K562 (cell line): ENCODE measurements around the gene TREH. TPM values are rescaled to one million over a fixed set of nuclear protein-coding genes. Genes with fewer than 3 reads are reported as not detected.
A peak's percentile ranks its signal among the peaks of the same experiment; 100 is the strongest.

Experiments
- AFF1 ChIP-seq, 2 experiments: fragments of 450-650 bp; IDR thresholded peaks; 2 replicates each; pipeline ENCODE4 v1.6.1; 2018; ENCODE audit warnings: mild to moderate bottlenecking in 2 of 2, low read depth in 1 of 2; ENCODE audit not compliant: partially characterized antibody in 2 of 2
- ELF4 ChIP-seq: fragments of 450-650 bp; formaldehyde crosslinking; IDR thresholded peaks from 2 replicates; pipeline ENCODE4 v1.4.0; 2022; ENCODE audit warnings: missing genetic modification characterization
- FIP1L1 ChIP-seq: fragments of 200-400 bp; formaldehyde crosslinking; IDR thresholded peaks from 2 replicates; pipeline ENCODE4 v1.6.1; 2018; ENCODE audit warnings: mild to moderate bottlenecking, low read depth, low read length; ENCODE audit not compliant: poor library complexity, severe bottlenecking
- GATA2 ChIP-seq: sonication (generic); formaldehyde crosslinking; IDR thresholded peaks from 2 replicates; pipeline ENCODE4 v1.4.0; 2020; ENCODE audit warnings: mild to moderate bottlenecking, missing genetic modification reagents
- HDAC2 ChIP-seq: fragments of 450-650 bp; IDR thresholded peaks from 2 replicates; pipeline ENCODE4 v1.6.1; 2016; ENCODE audit warnings: mild to moderate bottlenecking
- HLTF ChIP-seq: fragments of 450-650 bp; IDR thresholded peaks from 2 replicates; pipeline ENCODE4 v1.6.1; 2016
- NONO ChIP-seq, 2 experiments: fragments of 200-400 bp in 1 of 2; fragments of 450-650 bp in 1 of 2; formaldehyde crosslinking in 1 of 2; IDR thresholded peaks; 2 replicates each; pipeline ENCODE4 v1.6.1; 2017; ENCODE audit warnings: low read depth in 2 of 2, mild to moderate bottlenecking in 2 of 2, moderate library complexity in 2 of 2, low read length in 1 of 2
- SIN3A ChIP-seq, 2 experiments: fragments of 150-350 bp in 1 of 2; IDR thresholded peaks; 2 replicates each; pipeline ENCODE4 v1.6.1; 2011 to 2016; ENCODE audit warnings: borderline replicate concordance in 2 of 2, low read depth in 2 of 2, low read length in 2 of 2, mild to moderate bottlenecking in 2 of 2, moderate library complexity in 2 of 2; ENCODE audit not compliant: control insufficient read depth in 1 of 2
- SMARCA5 ChIP-seq: fragments of 450-650 bp; IDR thresholded peaks from 2 replicates; pipeline ENCODE4 v1.6.1; 2016
- TFE3 ChIP-seq: fragments of 450-650 bp; formaldehyde crosslinking; IDR thresholded peaks from 2 replicates; pipeline ENCODE4 v1.4.0; 2020; ENCODE audit warnings: mild to moderate bottlenecking, mixed read lengths
- ZNF121 ChIP-seq: sonication (generic); formaldehyde crosslinking; conservative IDR thresholded peaks from 2 replicates; pipeline ENCODE4 v1.8.0; 2022; ENCODE audit warnings: missing genetic modification reagents
- ZNF140 ChIP-seq: fragments of 250-450 bp; sonication (Bioruptor Pico); IDR thresholded peaks from 2 replicates; pipeline ENCODE4 v1.8.0; 2021; ENCODE audit warnings: moderate library complexity, mild to moderate bottlenecking, inconsistent platforms
- ZNF76 ChIP-seq: fragments of 250-450 bp; sonication (Bioruptor Pico); IDR thresholded peaks from 2 replicates; pipeline ENCODE4 v1.4.0; 2020; ENCODE audit warnings: mild to moderate bottlenecking, moderate library complexity, borderline replicate concordance
- polyA plus RNA-seq, 8 experiments: library from polyadenylated mRNA; depleted of rRNA in 4 of 8; stranded (reverse) in 5 of 8; unstranded in 3 of 8; fragments of >200 nt; fragmentation: Nextera tagmentation in 2 of 8; fragmentation: Illumina TruSeq in 1 of 8; extraction: Ambion mirVana in 2 of 8; extraction: Trizol in 1 of 8; gene quantifications; 2 replicates each; pipeline versions ENCODE4 v1.2.1 to v1.2.3, GENCODE V29; 2011 to 2014; ENCODE audit warnings: inconsistent platforms in 1 of 8, missing spikeins in 1 of 8
- total RNA-seq, 7 experiments: library from RNA; depleted of rRNA in 6 of 7; stranded (reverse); fragments of >200 nt in 6 of 7; fragmentation: Illumina TruSeq in 2 of 7; extraction: Trizol in 2 of 7; gene quantifications; 2 replicates each; pipeline versions ENCODE4 v1.2.1 to v1.2.3, GENCODE V29; 2011 to 2021; ENCODE audit warnings: low replicate concordance in 1 of 7
- TF ChIP-seq, protein P1 (sequence below), 2 experiments: fragments of 200-800 bp in 1 of 2; sonication (Bioruptor generic) in 1 of 2; sonication (generic) in 1 of 2; formaldehyde crosslinking in 1 of 2; IDR thresholded peaks in 1 of 2; conservative IDR thresholded peaks in 1 of 2; 2 replicates each; pipeline versions ENCODE4 v1.5.0 to v1.6.1; 2016 to 2020; ENCODE audit warnings: missing compliant biosample characterization in 1 of 2, missing genetic modification characterization in 1 of 2, missing genetic modification reagents in 1 of 2
- TF ChIP-seq, protein P2 (sequence below): sonication (generic); formaldehyde crosslinking; IDR thresholded peaks from 2 replicates; pipeline ENCODE4 v1.8.0; 2022; ENCODE audit warnings: mild to moderate bottlenecking, missing genetic modification reagents

The TREH gene
- total and polyA plus RNA-seq, 9 of the 15 experiments (the other 6 are each of a cell fraction or from before 2014, with no cell fraction given): 0.09 to 0.20 (median 0.11) TPM; not detected in 6

DNA sequence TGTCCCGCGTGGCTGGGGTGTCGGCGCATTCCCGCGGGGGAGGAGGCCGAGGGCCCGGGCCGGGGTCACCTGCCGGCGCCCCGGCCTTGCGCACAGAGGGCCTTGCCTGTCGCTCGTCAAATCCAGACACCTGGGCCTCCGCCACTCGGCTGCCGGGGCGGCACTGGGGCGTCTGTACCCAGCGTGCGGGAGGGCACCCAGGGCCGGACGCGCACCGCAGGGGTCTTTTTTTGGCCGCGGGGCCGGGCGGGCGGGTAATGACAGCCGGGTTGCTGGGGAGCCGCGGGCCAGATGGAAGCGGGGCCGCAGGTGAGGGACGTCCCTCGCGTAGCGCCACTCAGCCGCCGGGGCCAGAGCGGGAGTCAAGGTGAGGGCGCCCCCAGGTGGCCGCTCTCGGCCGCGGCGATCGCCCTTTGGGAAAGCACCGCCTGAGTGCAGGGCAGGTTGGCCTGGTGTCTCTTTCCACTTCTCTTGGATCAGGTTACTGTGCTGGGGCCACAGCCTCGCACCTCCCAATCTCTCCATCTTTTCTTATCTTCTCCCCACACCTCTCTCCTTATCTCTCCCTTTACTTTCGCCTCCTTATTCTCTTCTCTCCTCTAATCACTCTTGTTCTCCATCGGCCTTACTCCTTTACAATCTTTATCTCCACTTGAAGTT lies 68.5 kb downstream of the TREH start (continued):
- TF ChIP-seq, protein P1, sequence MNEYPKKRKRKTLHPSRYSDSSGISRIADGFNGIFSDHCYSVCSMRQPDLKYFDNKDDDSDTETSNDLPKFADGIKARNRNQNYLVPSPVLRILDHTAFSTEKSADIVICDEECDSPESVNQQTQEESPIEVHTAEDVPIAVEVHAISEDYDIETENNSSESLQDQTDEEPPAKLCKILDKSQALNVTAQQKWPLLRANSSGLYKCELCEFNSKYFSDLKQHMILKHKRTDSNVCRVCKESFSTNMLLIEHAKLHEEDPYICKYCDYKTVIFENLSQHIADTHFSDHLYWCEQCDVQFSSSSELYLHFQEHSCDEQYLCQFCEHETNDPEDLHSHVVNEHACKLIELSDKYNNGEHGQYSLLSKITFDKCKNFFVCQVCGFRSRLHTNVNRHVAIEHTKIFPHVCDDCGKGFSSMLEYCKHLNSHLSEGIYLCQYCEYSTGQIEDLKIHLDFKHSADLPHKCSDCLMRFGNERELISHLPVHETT (CRISPR knock-in tag; conservative IDR thresholded peaks at IDR 0.05 in 1 of 2, IDR thresholded peaks at IDR 0.05 in 1 of 2): no peak
- TF ChIP-seq HDAC2 (peak; percentile 80), NONO (IDR thresholded peaks at IDR 0.05; ENCODE audit: low read depth in 2 of 2, low read length in 1 of 2) (no peak), SIN3A (IDR thresholded peaks at IDR 0.05; ENCODE audit: borderline replicate concordance in 2 of 2, control insufficient read depth in 1 of 2, low read depth in 2 of 2, low read length in 2 of 2) (no peak; a peak in 1 of 4 replicates), ELF4 (CRISPR knock-in tag) (peak; percentile 90), HLTF (peak; percentile 66; the same call in 1 of the 2 replicates), GATA2 (CRISPR knock-in tag) (peak; percentile 56), AFF1 (IDR thresholded peaks at IDR 0.05; ENCODE audit: low read depth in 1 of 2, partially characterized antibody in 2 of 2) (peak; percentile 38 to 54), ZNF121 (CRISPR knock-in tag) (peak; percentile 16; the same call in 1 of the 2 replicates), ZNF76 (CRISPR knock-in tag) (no peak), ZNF140 (CRISPR knock-in tag) (no peak), FIP1L1 (peak; percentile 71), SMARCA5 (peak; percentile 66; the same call in 1 of the 2 replicates), TFE3 (CRISPR knock-in tag) (no peak)
- TF ChIP-seq, protein P2, sequence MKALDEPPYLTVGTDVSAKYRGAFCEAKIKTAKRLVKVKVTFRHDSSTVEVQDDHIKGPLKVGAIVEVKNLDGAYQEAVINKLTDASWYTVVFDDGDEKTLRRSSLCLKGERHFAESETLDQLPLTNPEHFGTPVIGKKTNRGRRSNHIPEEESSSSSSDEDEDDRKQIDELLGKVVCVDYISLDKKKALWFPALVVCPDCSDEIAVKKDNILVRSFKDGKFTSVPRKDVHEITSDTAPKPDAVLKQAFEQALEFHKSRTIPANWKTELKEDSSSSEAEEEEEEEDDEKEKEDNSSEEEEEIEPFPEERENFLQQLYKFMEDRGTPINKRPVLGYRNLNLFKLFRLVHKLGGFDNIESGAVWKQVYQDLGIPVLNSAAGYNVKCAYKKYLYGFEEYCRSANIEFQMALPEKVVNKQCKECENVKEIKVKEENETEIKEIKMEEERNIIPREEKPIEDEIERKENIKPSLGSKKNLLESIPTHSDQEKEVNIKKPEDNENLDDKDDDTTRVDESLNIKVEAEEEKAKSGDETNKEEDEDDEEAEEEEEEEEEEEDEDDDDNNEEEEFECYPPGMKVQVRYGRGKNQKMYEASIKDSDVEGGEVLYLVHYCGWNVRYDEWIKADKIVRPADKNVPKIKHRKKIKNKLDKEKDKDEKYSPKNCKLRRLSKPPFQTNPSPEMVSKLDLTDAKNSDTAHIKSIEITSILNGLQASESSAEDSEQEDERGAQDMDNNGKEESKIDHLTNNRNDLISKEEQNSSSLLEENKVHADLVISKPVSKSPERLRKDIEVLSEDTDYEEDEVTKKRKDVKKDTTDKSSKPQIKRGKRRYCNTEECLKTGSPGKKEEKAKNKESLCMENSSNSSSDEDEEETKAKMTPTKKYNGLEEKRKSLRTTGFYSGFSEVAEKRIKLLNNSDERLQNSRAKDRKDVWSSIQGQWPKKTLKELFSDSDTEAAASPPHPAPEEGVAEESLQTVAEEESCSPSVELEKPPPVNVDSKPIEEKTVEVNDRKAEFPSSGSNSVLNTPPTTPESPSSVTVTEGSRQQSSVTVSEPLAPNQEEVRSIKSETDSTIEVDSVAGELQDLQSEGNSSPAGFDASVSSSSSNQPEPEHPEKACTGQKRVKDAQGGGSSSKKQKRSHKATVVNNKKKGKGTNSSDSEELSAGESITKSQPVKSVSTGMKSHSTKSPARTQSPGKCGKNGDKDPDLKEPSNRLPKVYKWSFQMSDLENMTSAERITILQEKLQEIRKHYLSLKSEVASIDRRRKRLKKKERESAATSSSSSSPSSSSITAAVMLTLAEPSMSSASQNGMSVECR (CRISPR knock-in tag): no peak
